Uterus (tissue), 4 donors: Measurements from ENCODE around the gene CYFIP1. TPM values are rescaled to one million over a fixed set of nuclear protein-coding genes. Genes with fewer than 3 reads are reported as not detected.

ENCODE experiments used
- DNase-seq, 2 donors: peaks; one replicate each; pipeline ENCODE4 v3.0.0-alpha.2; 2019 to 2020
- H3K27ac ChIP-seq, 2 donors: fragments of 200-600 bp; sonication (generic); 1 replicate in 1 of 2; 2 replicates in 1 of 2; pipeline ENCODE4 v1.5.1; 2016 to 2018
- H3K27me3 ChIP-seq, 2 donors: fragments of 200-600 bp; sonication (generic); one replicate each; pipeline ENCODE4 v1.5.1; 2018 to 2019; ENCODE audit warnings: control low read depth in 1 of 2
- H3K36me3 ChIP-seq, 2 donors: fragments of 200-600 bp; sonication (generic); one replicate each; pipeline ENCODE4 v1.5.1; 2019; ENCODE audit warnings: control low read depth in 1 of 2
- H3K4me1 ChIP-seq, 2 donors: fragments of 200-600 bp; sonication (generic); one replicate each; pipeline ENCODE4 v1.5.1; 2018 to 2019; ENCODE audit warnings: control low read depth in 1 of 2
- H3K4me3 ChIP-seq, 2 donors: fragments of 200-600 bp; sonication (generic); 1 replicate in 1 of 2; 2 replicates in 1 of 2; pipeline ENCODE4 v1.5.1; 2018 to 2019; ENCODE audit warnings: mild to moderate bottlenecking in 1 of 2
- H3K9me3 ChIP-seq, 2 donors: fragments of 200-600 bp; sonication (generic); one replicate each; pipeline ENCODE4 v1.5.1; 2019; ENCODE audit warnings: control low read depth in 1 of 2
- CTCF ChIP-seq, 4 experiments: fragments of 200-600 bp in 2 of 4; fragments of 450-650 bp in 2 of 4; sonication (generic) in 2 of 4; IDR thresholded peaks; one replicate each; pipeline ENCODE4 v1.5.1; 2016 to 2019; ENCODE audit warnings: antibody characterized with exemption in 4 of 4, mild to moderate bottlenecking in 2 of 4, moderate library complexity in 1 of 4
- POLR2A ChIP-seq, 2 donors: fragments of 450-650 bp; IDR thresholded peaks; one replicate each; pipeline ENCODE4 v1.6.1; 2016; ENCODE audit warnings: antibody characterized with exemption in 2 of 2, mild to moderate bottlenecking in 1 of 2, moderate library complexity in 1 of 2
- intact Hi-C: fragments of 100-400 bp; cut with DNase I; formaldehyde crosslinking; loops from one replicate; pipeline ENCODE4 v1.15.1; 2023; ENCODE audit warnings: low total_unique reads
- total RNA-seq, 4 donors: library from RNA; depleted of rRNA in 3 of 4; stranded (reverse); fragments of >200 nt in 3 of 4; gene quantifications; one replicate each; pipeline versions ENCODE4 v1.1.0 to v1.2.4, GENCODE V29; 2014 to 2023
- donor health status: DM: yes; HTN: yes; CAD: no.

The CYFIP1 gene
- total RNA-seq, 4 donors from 2014 or later: 61.5 to 145 (median 101) TPM

GRCh38 chr15:22878103-22878502 lies 102.1 kb downstream of the CYFIP1 start:
- TF ChIP-seq POLR2A (IDR thresholded peaks at IDR 0.05) (no peak), CTCF (IDR thresholded peaks at IDR 0.05) (no peak)

GRCh38 chr15:22877607-22878006 lies 102.6 kb downstream of the CYFIP1 start:
- Histone ChIP-seq H3K27me3 (no peaks in the 10 kb centered on the region), H3K9me3 (no peaks in the 10 kb centered on the region), H3K36me3 (no peaks in the 10 kb centered on the region), H3K27ac (no peak overlapping the region), H3K4me1 (no peaks in the 10 kb centered on the region), H3K4me3 (no peak overlapping the region)
- intact Hi-C loops: no loop called here
- no peak for DNase-seq
- TF ChIP-seq CTCF (IDR thresholded peaks at IDR 0.05): no peak
- no peak for TF ChIP-seq POLR2A (IDR thresholded peaks at IDR 0.05)

More at GRCh38 chr15:22878103-22878502, 102.1 kb downstream of the CYFIP1 start:
- no peak overlapping the region for H3K4me3 ChIP-seq
- no peaks in the 10 kb centered on the region for H3K27me3 ChIP-seq
- no peaks in the 10 kb centered on the region for H3K36me3 ChIP-seq
- no peaks in the 10 kb centered on the region for H3K9me3 ChIP-seq
- H3K4me1 ChIP-seq: no peaks in the 10 kb centered on the region
- intact Hi-C loops: no loop called here
- no peak for DNase-seq
- H3K27ac ChIP-seq: no peak overlapping the region

- no peak for TF ChIP-seq CTCF (IDR thresholded peaks at IDR 0.05)
- no peak for TF ChIP-seq POLR2A (IDR thresholded peaks at IDR 0.05)
- H3K4me3 ChIP-seq: no peak overlapping the region
- no peaks in the 10 kb centered on the region for H3K9me3 ChIP-seq
- no peaks in the 10 kb centered on the region for H3K4me1 ChIP-seq
- H3K27me3 ChIP-seq: no peaks in the 10 kb centered on the region
- intact Hi-C loops: no loop called here
- no peak overlapping the region for H3K27ac ChIP-seq
- H3K36me3 ChIP-seq: no peaks in the 10 kb centered on the region
- DNase-seq: no peak
These were observed 103.1 kb downstream of the CYFIP1 start for GRCh38 chr15:22877117-22877516.

- Histone ChIP-seq H3K27me3 (no peaks in the 10 kb centered on the region), H3K4me1 (no peaks in the 10 kb centered on the region), H3K9me3 (no peaks in the 10 kb centered on the region), H3K36me3 (no peaks in the 10 kb centered on the region), H3K27ac (no peak overlapping the region), H3K4me3 (no peak overlapping the region)
- intact Hi-C loops: no loop called here
- no peak for TF ChIP-seq POLR2A (IDR thresholded peaks at IDR 0.05)
- no peak for TF ChIP-seq CTCF (IDR thresholded peaks at IDR 0.05)
- DNase-seq: no peak
These were observed 105.2 kb downstream of the CYFIP1 start for GRCh38 chr15:22874966-22875365.

- Histone ChIP-seq H3K4me1 (no peaks in the 10 kb centered on the region), H3K4me3 (no peak overlapping the region), H3K9me3 (no peaks in the 10 kb centered on the region), H3K27ac (no peak overlapping the region), H3K36me3 (no peaks in the 10 kb centered on the region), H3K27me3 (no peaks in the 10 kb centered on the region)
- TF ChIP-seq POLR2A (IDR thresholded peaks at IDR 0.05) (no peak), CTCF (IDR thresholded peaks at IDR 0.05) (no peak)
- intact Hi-C loops: no loop called here
- DNase-seq: no peak
These were observed 105.9 kb downstream of the CYFIP1 start for GRCh38 chr15:22874256-22874655.
